ENCODE measurements around the gene FGF9.

FGF9 gene

GRCh38 chr13:21719463-21719862, 48.6 kb downstream of the FGF9 start:
- FAIRE-seq = no peak

DNA sequence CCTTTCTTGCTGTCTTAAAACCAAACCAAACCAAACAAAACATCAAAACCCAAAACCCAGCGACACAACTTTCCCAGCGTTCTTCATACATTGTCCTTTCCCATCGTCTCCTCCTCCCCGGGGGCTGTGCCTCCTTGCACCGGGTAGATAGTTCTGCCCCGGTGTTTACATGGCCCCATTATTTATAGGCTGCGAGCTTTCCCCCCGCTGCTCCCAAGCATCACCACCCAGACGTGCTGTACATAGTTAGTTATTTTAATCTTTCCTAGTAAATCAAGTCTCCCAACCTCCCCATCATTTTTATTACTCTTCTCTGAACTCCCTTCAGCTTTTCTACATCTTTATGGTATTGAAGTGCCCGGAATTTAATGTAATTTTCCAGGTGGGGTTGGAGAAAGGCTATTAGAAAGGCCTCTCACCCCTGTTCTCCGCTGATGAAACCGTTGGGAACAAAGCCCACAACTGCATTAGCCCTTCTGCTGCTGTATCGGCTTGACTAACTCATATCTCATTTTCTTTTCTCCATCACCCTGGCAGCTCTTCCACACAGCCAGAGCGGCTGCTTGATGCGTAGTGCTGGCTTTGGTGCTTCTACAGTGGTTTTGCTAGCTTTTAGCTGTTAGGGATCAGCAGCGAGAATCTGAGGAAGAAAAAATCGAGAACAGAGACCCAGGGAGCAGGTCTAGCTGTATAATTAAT, 53.1 kb downstream of the FGF9 start:
- no peak for FAIRE-seq

- no peak for FAIRE-seq
Observed at GRCh38 chr13:21730186-21730880, 59.5 kb downstream of the FGF9 start.

DNA sequence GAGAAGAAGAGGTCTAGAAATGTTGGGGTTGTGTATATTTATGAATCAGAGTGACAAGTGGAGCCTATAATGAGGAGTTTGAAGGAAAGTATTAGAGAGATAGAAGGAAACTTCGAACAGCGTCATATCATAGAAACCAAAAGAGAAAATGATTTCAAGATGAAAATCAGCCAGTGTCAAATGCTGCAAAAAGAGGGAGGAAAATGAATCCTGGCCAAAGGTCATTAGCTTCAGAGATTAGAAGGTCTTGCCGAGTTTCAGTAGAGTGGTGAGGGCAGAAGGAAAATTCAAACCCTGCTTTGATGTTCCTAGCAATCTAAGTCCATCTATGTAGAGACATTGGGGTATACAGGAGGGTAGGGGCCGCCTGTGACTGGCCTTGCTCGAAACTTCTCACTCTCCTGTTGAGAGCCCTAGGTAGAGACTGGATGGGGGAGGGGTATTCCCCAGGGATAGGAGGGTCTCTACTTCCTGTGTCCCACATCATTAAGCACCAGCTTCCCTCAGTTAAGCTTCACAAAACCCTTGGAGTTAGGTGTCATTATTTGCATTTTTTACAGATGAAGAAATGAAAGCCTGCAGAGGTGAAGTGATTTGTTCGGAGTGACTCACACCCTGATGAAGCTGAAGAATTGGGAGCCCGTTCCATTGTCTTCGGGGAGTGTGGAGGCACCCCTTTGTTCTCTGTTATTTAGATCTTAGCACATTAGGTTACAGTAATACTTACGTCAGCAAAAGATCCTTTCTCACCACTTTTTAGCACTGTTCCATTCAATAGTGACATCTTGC, 62.8 kb downstream of the FGF9 start:
- FAIRE-seq = no peak

DNA sequence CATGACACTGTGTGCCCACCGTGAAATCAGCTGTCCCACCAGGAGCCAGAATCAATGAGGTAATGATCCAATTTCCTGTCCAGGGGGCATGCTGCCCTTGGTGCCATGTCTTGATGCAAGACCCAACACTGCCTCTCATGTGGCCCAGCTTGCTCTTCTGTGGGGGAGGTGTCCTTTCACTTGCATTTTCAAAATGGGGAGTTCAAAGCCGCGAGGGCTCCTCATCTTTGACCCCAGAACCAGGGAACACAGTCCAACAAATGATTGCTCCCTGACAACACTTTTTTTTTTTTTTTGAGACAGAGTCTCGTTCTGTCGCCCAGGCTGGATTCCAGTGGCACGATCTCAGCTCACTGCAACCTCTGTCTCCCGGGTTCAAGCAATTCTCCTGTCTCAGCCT, 64.1 kb downstream of the FGF9 start:
- no peak for FAIRE-seq

- no peak for FAIRE-seq
Observed at GRCh38 chr13:21735701-21736401, 65.0 kb downstream of the FGF9 start.

DNA sequence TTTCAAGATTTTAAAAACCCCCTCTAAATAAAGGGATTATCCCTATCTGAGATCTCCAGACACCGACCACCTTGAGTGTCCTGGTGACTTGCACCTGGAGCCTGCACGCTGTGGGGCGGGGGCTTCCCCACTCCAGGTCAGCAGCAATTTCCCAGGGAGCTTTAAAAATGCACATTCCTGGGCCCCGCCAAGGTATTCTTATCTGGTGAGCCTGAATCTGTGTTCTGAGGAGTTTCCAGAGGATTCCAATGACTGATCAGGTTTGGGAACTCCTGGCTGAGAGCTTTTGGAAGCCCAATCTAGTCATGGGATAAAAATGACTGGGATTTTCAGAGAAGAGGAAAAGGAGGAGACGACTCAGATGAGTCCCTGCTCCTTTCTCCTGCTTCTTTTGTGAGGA, 66.1 kb downstream of the FGF9 start:
- no peak for FAIRE-seq

DNA sequence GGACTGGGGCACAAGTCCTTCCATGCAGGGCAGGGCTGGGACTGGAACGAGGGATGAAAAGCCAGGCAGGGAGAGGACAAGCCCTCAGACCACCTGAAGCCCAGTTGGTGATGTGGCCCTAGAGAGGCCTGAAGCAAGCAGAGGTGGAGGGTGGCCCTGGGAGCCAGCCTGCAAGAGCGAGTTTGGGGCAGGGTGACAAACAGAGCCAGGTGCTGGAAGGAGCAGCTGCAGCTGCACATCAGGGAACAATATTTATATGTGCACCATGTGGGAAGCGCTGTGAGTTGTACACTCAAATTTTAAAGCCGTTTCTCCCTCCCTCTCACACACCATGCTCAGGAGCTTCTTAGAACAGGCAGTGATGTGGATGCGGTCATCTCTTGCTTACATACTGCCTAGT, 67.8 kb downstream of the FGF9 start:
- no peak for FAIRE-seq

- no peak for FAIRE-seq
Observed at GRCh38 chr13:21739771-21740170, 68.9 kb downstream of the FGF9 start.

DNA sequence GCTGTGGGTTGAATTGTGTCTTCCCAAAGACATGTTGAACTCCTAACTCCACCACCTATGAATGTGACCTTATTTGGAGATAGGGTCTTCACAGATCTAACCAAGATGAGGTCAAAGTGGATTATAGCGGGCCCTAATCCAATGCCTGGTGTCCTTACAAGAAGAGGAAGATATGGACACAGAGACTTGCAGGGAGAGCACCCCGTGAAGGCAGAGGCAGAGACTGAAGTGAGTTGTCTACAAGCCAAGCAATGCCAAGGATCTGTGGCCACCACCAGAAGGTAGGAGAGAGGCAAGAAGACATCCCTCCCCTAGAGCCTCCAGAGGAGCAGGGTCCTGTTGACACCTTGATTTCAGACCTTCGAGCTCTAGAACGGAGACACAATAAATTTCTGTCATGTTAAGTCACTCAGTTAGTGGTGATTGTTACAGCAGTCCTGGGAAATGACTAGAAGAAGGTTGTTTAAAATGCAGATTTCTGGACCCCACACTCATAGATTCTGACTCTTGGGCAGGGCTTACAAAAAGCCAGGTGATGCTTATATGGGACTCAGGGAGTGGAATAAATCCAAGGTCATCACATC, 70.6 kb downstream of the FGF9 start:
- FAIRE-seq = no peak

- FAIRE-seq = no peak
Observed at GRCh38 chr13:21742096-21742495, 71.2 kb downstream of the FGF9 start.

- no peak for FAIRE-seq
Observed at GRCh38 chr13:21744149-21744548, 73.3 kb downstream of the FGF9 start.

DNA sequence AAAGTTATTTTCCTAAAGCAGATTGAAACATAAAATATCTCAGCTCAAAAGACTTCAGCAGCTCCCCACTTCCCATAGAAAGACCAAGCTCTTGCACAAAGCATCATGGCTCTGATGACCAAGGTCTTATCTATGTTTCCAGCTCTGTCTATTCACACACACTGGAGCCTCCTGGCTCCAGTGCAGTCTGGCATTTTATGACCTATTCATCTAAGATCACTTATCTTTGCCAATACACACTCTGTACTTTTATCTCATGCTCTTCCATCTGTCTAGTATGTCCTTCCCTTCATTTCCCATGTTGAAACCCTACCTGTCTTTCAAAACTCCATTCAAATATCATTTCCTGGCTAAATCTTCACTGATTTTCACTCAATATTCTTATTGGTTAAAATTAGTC, 74.4 kb downstream of the FGF9 start:
- no peak for FAIRE-seq

- FAIRE-seq = no peak
Observed at GRCh38 chr13:21747456-21747855, 76.6 kb downstream of the FGF9 start.

DNA sequence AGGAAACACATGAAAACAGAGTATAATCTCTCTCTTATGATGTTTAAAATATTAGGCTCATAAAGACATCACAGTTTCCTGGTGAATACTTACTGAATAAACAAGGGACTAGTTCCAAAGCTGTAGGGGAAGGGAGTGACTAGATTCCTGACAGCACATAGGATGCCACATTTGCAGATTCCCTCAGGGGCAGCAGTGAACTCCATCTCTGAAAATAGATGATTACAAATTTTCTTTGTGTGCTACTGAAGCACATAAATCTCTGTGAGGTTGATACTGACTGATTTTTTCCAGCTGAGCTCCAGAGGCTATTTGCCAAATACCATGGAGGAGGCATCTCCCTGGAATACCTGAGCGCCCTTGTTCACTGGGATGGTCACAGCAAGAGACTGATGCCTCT, 77.3 kb downstream of the FGF9 start:
- no peak for FAIRE-seq

GRCh38 chr13:21749410-21749809, 78.5 kb downstream of the FGF9 start:
- FAIRE-seq = no peak

DNA sequence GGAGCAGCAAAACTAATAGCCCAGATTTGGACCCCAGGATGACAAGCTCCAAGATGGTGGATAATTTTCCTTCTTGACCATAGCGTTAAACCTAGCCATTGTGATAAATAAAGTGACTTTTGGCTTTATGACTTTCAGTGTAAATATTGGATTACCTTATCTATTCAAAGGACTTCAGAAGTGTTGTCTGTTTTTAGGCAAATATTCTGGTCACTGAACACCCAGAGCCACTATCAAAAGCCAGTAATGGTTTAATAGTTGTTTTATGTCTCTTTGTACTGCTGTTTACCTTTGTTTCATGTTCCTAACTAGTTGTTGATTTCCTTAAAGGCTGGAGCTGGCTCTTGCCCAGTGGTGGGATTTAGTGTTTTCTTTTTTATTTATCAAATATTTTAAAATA, 81.6 kb downstream of the FGF9 start:
- FAIRE-seq = peak; percentile 8

- no peak for FAIRE-seq
Observed at GRCh38 chr13:21753117-21753729, 82.3 kb downstream of the FGF9 start.
